Central memory CD8-positive, alpha-beta T cell (primary cell): ENCODE results near the gene KCND1.

ENCODE experiments used
- ATAC-seq: fragments of 150-1000 bp; cut with Tn5 transposase; replicated peaks from 2 replicates; pipeline ENCODE4 v1.10.0; 2022; ENCODE audit warnings: mild to moderate bottlenecking, moderate FRiP score, moderate number of reproducible peaks; ENCODE audit not compliant: poor library complexity, severe bottlenecking; ENCODE audit errors: extremely low read depth
- DNase-seq, 2 donors: peaks; one replicate each; pipeline ENCODE4 v3.0.0; 2021; ENCODE audit warnings: low spot score in 2 of 2
- H3K27ac Mint-ChIP-seq: one replicate; pipeline ENCODE4 v1.8.0; 2022; ENCODE audit warnings: low read depth, mild to moderate bottlenecking, moderate library complexity, mixed read lengths
- H3K27me3 Mint-ChIP-seq: one replicate; pipeline ENCODE4 v1.8.0; 2022; ENCODE audit warnings: mixed read lengths
- H3K36me3 Mint-ChIP-seq: one replicate; pipeline ENCODE4 v1.8.0; 2022; ENCODE audit warnings: mild to moderate bottlenecking, moderate library complexity, mixed read lengths; ENCODE audit not compliant: insufficient read depth
- H3K4me1 Mint-ChIP-seq: one replicate; pipeline ENCODE4 v1.8.0; 2022; ENCODE audit warnings: mixed read lengths
- H3K4me3 Mint-ChIP-seq: one replicate; pipeline ENCODE4 v1.8.0; 2022; ENCODE audit warnings: mild to moderate bottlenecking, moderate library complexity, mixed read lengths
- H3K9me3 Mint-ChIP-seq: one replicate; pipeline ENCODE4 v1.8.0; 2022; ENCODE audit warnings: mixed read lengths

Gene KCND1

DNA sequence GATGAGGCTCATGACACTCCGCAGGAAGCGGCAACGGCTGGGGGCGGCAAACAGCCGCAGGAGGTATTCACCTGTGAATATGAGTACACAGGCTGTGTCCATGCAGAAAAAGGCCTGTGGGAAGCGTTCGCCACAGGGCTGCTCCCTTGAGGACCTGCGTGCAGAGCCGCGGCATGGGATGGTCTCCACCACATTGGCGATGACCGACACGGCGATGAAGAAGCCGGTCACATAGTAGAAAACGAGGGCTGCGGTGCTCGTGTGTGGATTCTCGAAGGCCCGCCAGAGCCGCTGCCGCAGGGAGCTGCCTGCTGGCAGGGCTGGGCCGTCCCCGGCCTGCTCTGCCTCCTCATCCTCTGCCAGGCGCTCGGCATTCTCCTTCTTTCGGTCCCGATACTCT is 2.2 kb downstream of the KCND1 start:
- no peak overlapping the region for H3K27ac Mint-ChIP-seq
- DNase-seq = no peak
- peaks cover 10% of the 10 kb centered on the region for H3K4me1 Mint-ChIP-seq
- H3K36me3 Mint-ChIP-seq = peaks cover 3% of the 10 kb centered on the region
- H3K4me3 Mint-ChIP-seq = no peak overlapping the region
- ATAC-seq = no peak
- no peaks in the 10 kb centered on the region for H3K9me3 Mint-ChIP-seq
- no peaks in the 10 kb centered on the region for H3K27me3 Mint-ChIP-seq

DNA sequence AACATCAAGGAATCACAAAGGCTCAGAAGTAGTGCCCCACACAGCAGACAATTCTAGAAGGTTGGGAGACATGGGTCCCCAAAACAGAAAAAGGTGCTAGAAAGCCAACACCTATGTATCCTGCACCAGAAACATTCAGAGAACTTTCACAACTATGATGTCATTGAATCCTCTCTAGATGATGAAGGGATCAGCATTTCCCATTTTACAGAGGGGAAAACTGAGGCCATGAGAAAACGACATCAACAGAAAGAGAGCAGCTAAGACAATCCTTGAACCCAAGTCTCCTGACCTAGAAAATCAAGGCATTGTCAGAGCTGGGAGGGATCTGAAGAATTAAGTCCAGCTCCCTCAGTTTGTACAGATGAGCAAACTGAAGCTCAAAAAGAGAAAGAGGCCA is 3.3 kb downstream of the KCND1 start:
- peaks cover 2% of the 10 kb centered on the region for H3K36me3 Mint-ChIP-seq
- no peak overlapping the region for H3K4me3 Mint-ChIP-seq

DNA sequence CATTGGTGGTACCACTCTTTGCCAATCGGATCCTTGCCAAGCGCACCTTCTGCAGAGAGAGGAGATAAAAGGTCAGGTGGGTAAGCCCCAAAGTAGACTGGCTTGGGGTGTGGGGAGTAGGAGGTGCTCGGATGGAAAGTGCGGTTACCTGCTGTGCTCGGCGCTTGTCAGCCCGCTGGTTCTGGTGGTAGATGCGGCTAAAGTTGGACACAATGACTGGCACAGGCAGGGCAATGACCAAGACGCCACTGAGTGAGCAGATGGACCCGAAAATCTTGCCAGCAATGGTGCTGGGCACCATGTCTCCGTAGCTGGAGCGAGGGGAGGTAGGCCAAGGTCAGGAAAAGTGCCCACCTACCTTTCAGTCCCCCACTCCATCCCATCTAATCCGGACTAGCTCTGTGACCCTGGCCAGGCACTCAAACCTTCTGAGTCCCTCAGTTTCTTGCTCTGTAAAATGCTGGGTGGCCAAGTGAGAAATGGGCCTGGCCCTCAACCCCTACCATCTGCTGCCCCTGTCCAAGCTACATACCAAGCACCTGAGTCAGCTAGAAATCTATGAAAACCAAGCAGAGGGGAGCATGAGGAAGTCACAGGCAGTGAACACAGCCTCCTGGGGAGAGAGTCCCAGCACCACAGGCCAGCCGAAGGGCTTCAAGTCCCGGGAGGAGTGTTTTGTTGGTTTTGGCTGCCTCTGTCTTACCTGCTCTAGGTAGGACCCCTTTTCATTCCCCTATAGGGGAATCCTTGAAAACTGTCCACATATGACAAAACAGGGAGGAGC is 4.7 kb downstream of the KCND1 start:
- no peak for DNase-seq
- Mint-ChIP-seq H3K4me1 (peaks cover 10% of the 10 kb centered on the region), H3K36me3 (peaks cover 3% of the 10 kb centered on the region), H3K27ac (no peak overlapping the region), H3K27me3 (no peaks in the 10 kb centered on the region), H3K4me3 (no peak overlapping the region), H3K9me3 (no peaks in the 10 kb centered on the region)
- no peak for ATAC-seq

More for the DNA sequence above, 3.3 kb downstream of the KCND1 start:
- ATAC-seq (no peak), DNase-seq (no peak)
- H3K27ac Mint-ChIP-seq = no peak overlapping the region
- H3K9me3 Mint-ChIP-seq = no peaks in the 10 kb centered on the region
- H3K27me3 Mint-ChIP-seq = no peaks in the 10 kb centered on the region
- H3K4me1 Mint-ChIP-seq = peaks cover 10% of the 10 kb centered on the region

DNA sequence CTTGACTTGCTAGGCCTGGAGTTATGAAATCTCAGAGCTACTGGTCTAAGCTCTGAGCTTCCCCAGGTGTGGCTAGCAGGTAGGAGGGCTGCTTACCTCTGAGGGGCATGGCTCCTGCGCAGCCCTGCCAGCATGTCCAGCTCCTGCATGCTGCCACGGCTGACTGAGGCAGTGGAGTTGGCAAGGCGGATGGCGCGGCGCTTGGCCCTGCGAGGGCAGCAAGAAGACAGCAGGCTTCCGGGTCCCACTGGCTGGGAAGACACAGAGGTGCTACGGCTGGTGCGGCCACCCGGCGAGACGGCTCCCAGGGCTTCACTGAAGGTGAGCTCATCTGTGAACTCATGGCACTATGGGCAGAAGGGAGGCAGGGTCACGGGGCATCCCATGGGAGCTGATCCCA is 5.7 kb downstream of the KCND1 start:
- DNase-seq (no peak), ATAC-seq (no peak)
- no peaks in the 10 kb centered on the region for H3K9me3 Mint-ChIP-seq
- H3K27ac Mint-ChIP-seq = no peak overlapping the region
- H3K4me1 Mint-ChIP-seq = peaks cover 3% of the 10 kb centered on the region
- H3K36me3 Mint-ChIP-seq = peaks cover 3% of the 10 kb centered on the region
- H3K27me3 Mint-ChIP-seq = no peaks in the 10 kb centered on the region
- H3K4me3 Mint-ChIP-seq = no peak overlapping the region

DNA sequence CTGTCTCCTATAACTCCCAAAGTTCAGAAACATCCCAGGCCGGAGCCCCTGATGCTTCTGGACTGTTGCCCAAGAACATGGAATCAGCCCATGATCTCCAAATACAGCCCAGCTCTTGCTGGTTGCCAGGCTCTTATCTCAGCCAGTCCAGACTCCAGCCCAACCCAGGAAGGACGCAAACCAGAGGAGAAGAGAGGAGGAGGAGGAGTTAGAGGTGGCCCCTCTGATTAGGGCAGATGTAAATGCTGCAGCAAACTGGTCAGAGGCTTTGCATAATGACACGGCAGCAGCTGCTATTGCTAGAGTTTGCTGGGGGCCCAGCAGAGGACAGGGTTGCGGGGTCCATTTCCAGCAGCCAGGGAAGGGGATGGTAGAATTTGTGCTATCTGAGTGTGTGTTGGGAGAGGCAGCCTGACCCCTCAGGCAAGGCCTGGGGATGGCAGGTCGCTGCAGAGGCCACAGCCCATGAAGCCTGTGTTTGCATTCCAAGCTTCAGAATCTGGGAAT is 10.0 kb downstream of the KCND1 start:
- ATAC-seq = no peak
- no peak overlapping the region for H3K27ac Mint-ChIP-seq
- H3K36me3 Mint-ChIP-seq = peaks cover 20% of the 10 kb centered on the region
- no peak overlapping the region for H3K4me3 Mint-ChIP-seq
- no peaks in the 10 kb centered on the region for H3K27me3 Mint-ChIP-seq
- peaks cover 9% of the 10 kb centered on the region for H3K4me1 Mint-ChIP-seq
- no peaks in the 10 kb centered on the region for H3K9me3 Mint-ChIP-seq
- DNase-seq = no peak

DNA sequence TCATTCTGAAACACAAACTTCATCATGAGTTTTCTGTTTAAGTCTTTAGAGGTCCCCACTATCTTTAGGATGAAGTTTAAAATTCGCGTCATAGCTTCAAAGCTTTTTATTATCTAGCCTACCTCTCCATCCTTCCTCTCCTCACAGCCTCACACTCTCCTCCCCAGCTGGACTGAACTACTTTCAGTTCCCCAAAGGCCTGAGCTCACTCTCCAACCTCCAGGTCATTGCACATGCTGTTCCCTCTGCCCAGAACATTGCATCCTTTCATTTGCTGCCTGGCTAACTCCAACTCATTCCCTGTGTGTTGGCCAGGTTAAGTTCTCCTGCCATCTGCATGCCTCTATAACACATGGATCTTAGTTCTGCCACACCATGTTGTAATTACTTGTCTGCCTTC is 11.4 kb downstream of the KCND1 start:
- no peaks in the 10 kb centered on the region for H3K9me3 Mint-ChIP-seq
- ATAC-seq = no peak
- H3K27me3 Mint-ChIP-seq = no peaks in the 10 kb centered on the region
- H3K4me3 Mint-ChIP-seq = peak overlapping the region; percentile 45
- peaks cover 27% of the 10 kb centered on the region for H3K36me3 Mint-ChIP-seq
- peak overlapping the region; percentile 84 for H3K27ac Mint-ChIP-seq
- H3K4me1 Mint-ChIP-seq = peaks cover 15% of the 10 kb centered on the region
- DNase-seq = no peak

DNA sequence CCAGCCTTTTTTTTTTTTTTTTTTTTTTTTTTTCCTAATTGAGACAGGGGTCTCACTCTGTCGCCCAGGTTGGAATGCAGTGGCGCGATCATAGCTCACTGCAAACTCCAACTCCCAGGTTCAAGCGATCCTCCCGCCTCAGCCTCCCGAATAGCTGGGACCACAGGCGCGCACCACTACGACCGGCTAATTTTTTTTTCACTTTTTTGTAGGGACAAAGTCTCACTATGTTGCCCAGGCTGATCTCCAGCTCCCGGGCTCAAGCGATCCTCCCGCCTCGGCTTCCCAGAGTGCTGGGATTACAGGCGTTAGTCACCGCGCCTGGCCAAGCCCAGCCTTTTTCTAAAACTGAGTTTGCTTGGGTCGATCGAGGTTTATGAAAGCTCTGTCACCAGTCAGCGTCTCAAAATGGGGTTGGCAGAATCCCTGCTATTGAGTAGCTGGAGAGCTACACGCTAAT is 13.0 kb downstream of the KCND1 start:
- H3K27ac Mint-ChIP-seq = peak overlapping the region; percentile 100
- H3K4me1 Mint-ChIP-seq = peaks cover 24% of the 10 kb centered on the region
- H3K9me3 Mint-ChIP-seq = no peaks in the 10 kb centered on the region
- no peak for ATAC-seq
- peak; percentile 14 to 20 for DNase-seq
- H3K27me3 Mint-ChIP-seq = no peaks in the 10 kb centered on the region
- H3K4me3 Mint-ChIP-seq = peak overlapping the region; percentile 96
- H3K36me3 Mint-ChIP-seq = peaks cover 34% of the 10 kb centered on the region

DNA sequence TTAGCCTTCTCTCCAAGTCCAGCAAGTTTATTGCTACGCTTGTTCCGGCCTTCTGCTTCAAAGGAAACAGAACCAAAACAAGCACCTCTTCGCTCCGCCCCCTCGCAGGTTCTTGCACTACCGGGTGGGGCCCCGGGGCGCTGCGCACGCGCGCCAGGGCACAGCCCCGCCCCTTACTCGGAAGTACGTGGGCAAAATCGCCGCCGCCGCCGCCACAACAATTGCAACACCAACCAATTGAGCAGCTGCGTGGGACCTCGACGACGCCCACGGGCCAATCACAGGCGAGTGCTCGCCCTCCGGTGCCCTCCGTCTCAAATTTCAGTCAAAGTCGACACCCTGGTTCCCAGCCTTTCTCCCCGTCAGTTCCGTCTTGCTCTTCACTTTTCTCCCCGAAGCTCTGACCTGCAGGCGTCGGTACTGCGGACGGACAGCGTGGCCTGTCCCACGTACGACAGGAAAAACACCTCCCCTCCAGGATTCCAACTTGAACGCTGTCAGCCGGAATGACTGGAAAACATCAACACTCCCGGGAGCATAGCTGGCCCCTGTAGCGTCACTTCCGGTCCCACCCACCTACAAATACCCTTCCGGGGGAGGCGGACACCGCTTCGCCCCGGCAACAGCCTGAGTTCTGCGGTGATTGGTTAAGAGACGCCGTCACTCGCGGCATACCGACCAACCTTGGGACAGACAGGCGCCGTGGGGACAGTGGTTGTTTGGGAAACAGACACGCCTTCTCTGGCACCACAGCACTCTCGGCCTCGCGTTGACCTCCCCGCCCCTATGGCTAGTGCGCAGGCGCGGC is 13.6 kb downstream of the KCND1 start:
- peak overlapping the region; percentile 100 for H3K27ac Mint-ChIP-seq
- ATAC-seq (peak; percentile 80), DNase-seq (peak; percentile 82 to 93)
- H3K4me3 Mint-ChIP-seq = peak overlapping the region; percentile 96
- H3K9me3 Mint-ChIP-seq = no peaks in the 10 kb centered on the region
- H3K4me1 Mint-ChIP-seq = peaks cover 27% of the 10 kb centered on the region
- H3K27me3 Mint-ChIP-seq = no peaks in the 10 kb centered on the region
- peaks cover 34% of the 10 kb centered on the region for H3K36me3 Mint-ChIP-seq

DNA sequence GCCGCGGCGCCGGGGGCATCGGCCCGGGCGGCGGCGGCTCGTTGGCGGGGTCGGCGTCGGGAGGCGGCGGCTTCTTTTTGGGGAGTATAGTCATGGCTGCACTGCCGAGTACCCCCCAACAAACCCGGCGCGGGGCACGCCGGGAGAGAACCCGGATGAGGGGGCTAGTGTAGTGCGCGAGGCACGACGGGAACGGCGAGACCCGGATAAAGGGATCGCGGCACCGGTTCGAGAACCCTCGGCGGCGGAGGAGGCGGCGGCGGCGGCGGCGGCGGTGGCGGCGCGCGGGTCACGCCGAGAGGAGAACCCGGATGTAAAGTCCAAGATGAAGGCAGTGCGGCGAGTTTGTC is 14.2 kb downstream of the KCND1 start, which contains the start of gene OTUD5:
OTUD5 (minus strand) TSS at position 131 of the 350 bp plus-strand sequence; CDS start at position 94, 37 bp downstream.
- peak; percentile 57 for ATAC-seq
- peak; percentile 50 to 72 for DNase-seq

DNA sequence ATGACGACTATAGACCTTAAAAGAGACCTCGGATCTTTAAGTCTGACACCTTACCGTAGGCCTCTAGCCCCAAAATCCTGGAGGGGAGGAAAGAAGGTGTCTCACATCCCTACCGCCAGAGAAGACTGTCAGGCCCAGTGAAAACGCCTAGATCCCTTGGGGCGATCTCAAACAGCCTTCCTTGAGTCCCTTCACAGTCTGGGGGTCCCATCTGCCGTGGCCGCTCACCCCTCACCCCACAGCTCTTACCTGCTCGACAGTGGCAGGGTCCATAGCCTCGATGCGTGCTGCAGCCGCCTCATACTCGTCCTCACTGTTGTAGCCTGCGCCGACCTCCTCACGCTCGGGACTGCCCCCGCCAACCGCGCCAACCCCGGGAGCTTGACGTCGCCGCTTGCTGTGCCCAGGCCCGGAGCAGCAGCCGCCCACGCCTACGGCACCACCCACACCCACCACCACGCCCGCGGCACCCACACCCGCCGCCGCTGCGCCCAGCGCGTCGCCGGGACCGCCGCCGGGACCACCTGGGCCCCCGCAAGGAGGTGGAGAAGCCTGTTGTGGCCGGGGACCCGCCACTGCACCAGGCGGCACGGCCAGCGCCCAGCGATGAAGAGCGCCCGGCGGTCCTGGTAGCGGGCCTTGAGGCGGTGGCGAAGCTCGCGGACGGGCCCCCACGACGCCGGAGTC is 14.8 kb downstream of the KCND1 start:
- Mint-ChIP-seq H3K4me3 (peak overlapping the region; percentile 96), H3K4me1 (peaks cover 38% of the 10 kb centered on the region), H3K9me3 (no peaks in the 10 kb centered on the region), H3K27me3 (no peaks in the 10 kb centered on the region), H3K36me3 (peaks cover 32% of the 10 kb centered on the region), H3K27ac (peak overlapping the region; percentile 100)
- ATAC-seq (peak; percentile 19), DNase-seq (peak; percentile 41 to 43)

More for the DNA sequence above, 14.2 kb downstream of the KCND1 start, which contains the start of gene OTUD5:
- Mint-ChIP-seq H3K9me3 (no peaks in the 10 kb centered on the region), H3K4me3 (peak within 1 kb of the TSS; percentile 96), H3K27me3 (no peaks in the 10 kb centered on the region), H3K4me1 (peaks cover 32% of the 10 kb centered on the region), H3K27ac (peak within 1 kb of the TSS; percentile 100), H3K36me3 (peaks cover 34% of the 10 kb centered on the region)

DNA sequence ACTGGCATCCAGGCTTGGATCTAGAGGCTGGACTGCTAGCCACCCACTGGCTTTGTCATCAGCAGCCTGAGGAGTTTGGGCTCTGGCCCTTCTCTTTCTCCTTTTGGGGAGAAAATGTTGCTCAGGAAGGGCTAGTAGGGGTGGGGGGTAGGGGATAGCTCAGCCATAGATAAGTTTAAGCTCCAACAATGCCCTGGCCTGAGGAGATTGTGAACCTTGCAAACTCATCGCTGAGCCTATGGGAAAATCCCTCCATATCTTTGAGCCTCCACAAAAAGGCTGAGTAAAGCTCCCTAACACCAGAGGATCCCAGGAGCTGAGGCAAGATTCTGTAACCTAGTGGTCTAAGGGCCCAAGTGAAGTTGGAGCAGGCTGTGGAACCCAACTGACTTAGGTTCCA is 23.1 kb downstream of the KCND1 start:
- Mint-ChIP-seq H3K4me1 (peaks cover 33% of the 10 kb centered on the region), H3K4me3 (no peak overlapping the region), H3K9me3 (no peaks in the 10 kb centered on the region), H3K36me3 (peaks cover 3% of the 10 kb centered on the region), H3K27ac (peak overlapping the region; percentile 35), H3K27me3 (no peaks in the 10 kb centered on the region)
- no peak for DNase-seq
- ATAC-seq = no peak
